ENCODE data around the gene BTN1A1.

GRCh38 chr6:26495281-26495680 lies 4.8 kb upstream of the BTN1A1 start:
- TF ChIP-seq, protein P1, sequence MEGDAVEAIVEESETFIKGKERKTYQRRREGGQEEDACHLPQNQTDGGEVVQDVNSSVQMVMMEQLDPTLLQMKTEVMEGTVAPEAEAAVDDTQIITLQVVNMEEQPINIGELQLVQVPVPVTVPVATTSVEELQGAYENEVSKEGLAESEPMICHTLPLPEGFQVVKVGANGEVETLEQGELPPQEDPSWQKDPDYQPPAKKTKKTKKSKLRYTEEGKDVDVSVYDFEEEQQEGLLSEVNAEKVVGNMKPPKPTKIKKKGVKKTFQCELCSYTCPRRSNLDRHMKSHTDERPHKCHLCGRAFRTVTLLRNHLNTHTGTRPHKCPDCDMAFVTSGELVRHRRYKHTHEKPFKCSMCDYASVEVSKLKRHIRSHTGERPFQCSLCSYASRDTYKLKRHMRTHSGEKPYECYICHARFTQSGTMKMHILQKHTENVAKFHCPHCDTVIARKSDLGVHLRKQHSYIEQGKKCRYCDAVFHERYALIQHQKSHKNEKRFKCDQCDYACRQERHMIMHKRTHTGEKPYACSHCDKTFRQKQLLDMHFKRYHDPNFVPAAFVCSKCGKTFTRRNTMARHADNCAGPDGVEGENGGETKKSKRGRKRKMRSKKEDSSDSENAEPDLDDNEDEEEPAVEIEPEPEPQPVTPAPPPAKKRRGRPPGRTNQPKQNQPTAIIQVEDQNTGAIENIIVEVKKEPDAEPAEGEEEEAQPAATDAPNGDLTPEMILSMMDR (IDR thresholded peaks at IDR 0.05) = no peak
- TF ChIP-seq ZFX (IDR thresholded peaks at IDR 0.05; ENCODE audit: borderline replicate concordance) = no peak

Data from 22Rv1 (cell line).